Endothelial cell of umbilical vein (primary cell): Measurements from ENCODE around the gene GGT5. TPM values are rescaled to one million over a fixed set of nuclear protein-coding genes. Genes with fewer than 3 reads are reported as not detected.

Experiments
- BruUV-seq: library from RNA; stranded (reverse); fragments of 400-500 nt; replicated peaks from 2 replicates; lab custom pipeline; 2021; lab: Mats Ljungman, UMichigan
- CTCF ChIA-PET: fragments of 300-600, 350-600 bp; sonication (Branson Sonifier 250); formaldehyde crosslinking; loops from one replicate; lab custom pipeline; 2021; ENCODE audit warnings: antibody characterized with exemption, inconsistent platforms; lab: Charles Lee
- POLR2A ChIA-PET: fragments of 300-600, 350-600 bp; sonication (Branson Sonifier 250); formaldehyde crosslinking; loops from one replicate; lab custom pipeline; 2021; ENCODE audit warnings: antibody characterized with exemption, inconsistent platforms; lab: Charles Lee
- DNase-seq: peaks from one replicate; pipeline ENCODE4 v3.0.0-alpha.2; 2011; ENCODE audit warnings: low read depth, low spot score
- FAIRE-seq: peaks from 2 replicates; lab custom pipeline; 2011; peaks lifted over from hg19 to GRCh38; lab: Jason Lieb, UNC
- H2AFZ ChIP-seq: 2 replicates; pipeline ENCODE4 v1.6.0; 2012; ENCODE audit warnings: low read depth, low read length, control low read depth, inconsistent platforms
- H3K27ac ChIP-seq: 2 replicates; pipeline ENCODE4 v1.5.1; 2011; ENCODE audit warnings: low read depth, mild to moderate bottlenecking, control low read depth, low read length, moderate library complexity; ENCODE audit not compliant: insufficient read depth
- H3K27me3 ChIP-seq, 2 experiments: 2 replicates each; pipeline versions ENCODE4 v1.6.0 to v1.6.1; 2011; ENCODE audit warnings: low read length in 2 of 2, mixed read lengths in 1 of 2; ENCODE audit not compliant: control insufficient read depth in 2 of 2, insufficient read depth in 2 of 2
- H3K36me3 ChIP-seq, 2 experiments: 2 replicates in 1 of 2; 3 replicates in 1 of 2; pipeline ENCODE4 v1.5.1; 2011; ENCODE audit warnings: low read length in 2 of 2, mild to moderate bottlenecking in 1 of 2, moderate library complexity in 1 of 2; ENCODE audit not compliant: control insufficient read depth in 2 of 2, insufficient read depth in 2 of 2; ENCODE audit errors: extremely low read depth in 1 of 2
- H3K4me1 ChIP-seq: 3 replicates; pipeline ENCODE4 v1.5.1; 2011; ENCODE audit warnings: mild to moderate bottlenecking, low read length; ENCODE audit not compliant: control insufficient read depth, insufficient read depth; ENCODE audit errors: extremely low read depth
- H3K4me2 ChIP-seq: 2 replicates; pipeline ENCODE4 v1.6.1; 2011; ENCODE audit warnings: low read length, control low read depth, mixed read lengths; ENCODE audit not compliant: insufficient read depth
- H3K4me3 ChIP-seq, 3 experiments: fragments of 200-600 bp in 1 of 3; sonication (generic), shearing (Covaris generic) in 1 of 3; replicated peaks in 1 of 3; 2 replicates each; pipeline ENCODE4 v1.5.1; 2011 to 2016; ENCODE audit warnings: control low read depth in 3 of 3, low read length in 3 of 3, mild to moderate bottlenecking in 2 of 3, inconsistent platforms in 1 of 3, low read depth in 1 of 3, moderate library complexity in 1 of 3; ENCODE audit not compliant: insufficient read depth in 1 of 3
- H3K79me2 ChIP-seq: 2 replicates; pipeline ENCODE4 v1.6.0; 2012; ENCODE audit warnings: low read length, inconsistent platforms; ENCODE audit not compliant: control insufficient read depth, insufficient read depth
- H3K9ac ChIP-seq: replicated peaks from 2 replicates; pipeline ENCODE3; 2011; ENCODE audit warnings: low read length, control low read depth; ENCODE audit not compliant: insufficient read depth; ENCODE audit errors: extremely low read depth
- H3K9me1 ChIP-seq: replicated peaks from 3 replicates; pipeline ENCODE4 v1.6.0; 2011; ENCODE audit warnings: mild to moderate bottlenecking, low read length; ENCODE audit not compliant: control insufficient read depth, insufficient read depth; ENCODE audit errors: extremely low read depth
- H3K9me3 ChIP-seq: replicated peaks from 2 replicates; pipeline ENCODE4 v1.5.1; 2012; ENCODE audit warnings: low read length, inconsistent platforms; ENCODE audit not compliant: control insufficient read depth, insufficient read depth
- H4K20me1 ChIP-seq: replicated peaks from 2 replicates; pipeline ENCODE3; 2011; ENCODE audit warnings: mild to moderate bottlenecking, low read length; ENCODE audit not compliant: control insufficient read depth, insufficient read depth; ENCODE audit errors: extremely low read depth
- EZH2 ChIP-seq: IDR thresholded peaks from 2 replicates; pipeline ENCODE4 v1.6.1; 2012; ENCODE audit warnings: borderline replicate concordance, low read depth, mild to moderate bottlenecking, moderate library complexity, low read length, inconsistent platforms; ENCODE audit not compliant: severe bottlenecking
- FOS ChIP-seq: IDR thresholded peaks from 2 replicates; pipeline ENCODE4 v1.6.1; 2011; ENCODE audit warnings: mild to moderate bottlenecking, low read length, moderate library complexity, borderline replicate concordance; ENCODE audit not compliant: insufficient read depth
- GATA2 ChIP-seq: IDR thresholded peaks from 2 replicates; pipeline ENCODE4 v1.7.0; 2011; ENCODE audit warnings: low read depth, mild to moderate bottlenecking, moderate library complexity, mixed read lengths, low read length; ENCODE audit not compliant: insufficient read length, insufficient read depth
- JUN ChIP-seq: IDR thresholded peaks from 2 replicates; pipeline ENCODE4 v1.6.1; 2011; ENCODE audit warnings: borderline replicate concordance, low read depth; ENCODE audit not compliant: insufficient read length, insufficient read depth
- MYC ChIP-seq: IDR thresholded peaks from one replicate; pipeline ENCODE4 v1.6.1; 2011; ENCODE audit warnings: mild to moderate bottlenecking, low read depth, low read length
- POLR2A ChIP-seq: IDR thresholded peaks from 2 replicates; pipeline ENCODE4 v1.6.1; 2012; ENCODE audit warnings: low read depth, mild to moderate bottlenecking, control low read depth, low read length
- POLR2AphosphoS5 ChIP-seq: IDR thresholded peaks from 2 replicates; pipeline ENCODE4 v1.6.1; 2012; ENCODE audit warnings: low read depth, mild to moderate bottlenecking, control low read depth, low read length, moderate library complexity; ENCODE audit not compliant: insufficient read depth
- dilution Hi-C: fragments of 300-500 bp; cut with MboI; formaldehyde crosslinking; loops from one replicate; pipeline ENCODE4 v1.15.0; 2019; ENCODE audit warnings: low sequenced_read_pairs; ENCODE audit not compliant: extremely low pct_ligation_motif_present
- intact Hi-C: fragments of 100-400 bp; cut with micrococcal nuclease; formaldehyde crosslinking; loops from one replicate; pipeline ENCODE4 v1.10.0; 2022
- polyA plus RNA-seq, 4 experiments: library from polyadenylated mRNA; depleted of rRNA in 3 of 4; stranded (reverse) in 3 of 4; unstranded in 1 of 4; fragments of >200 nt; gene quantifications; 2 replicates each; pipeline versions ENCODE4 v1.2.1 to v1.2.3, GENCODE V29; 2011 to 2012; ENCODE audit warnings: missing spikeins in 1 of 4
- total RNA-seq: library from RNA; stranded (reverse); gene quantifications from 2 replicates; pipeline ENCODE4 v1.2.3, GENCODE V29; 2021
- TF ChIP-seq, protein P1 (sequence below): IDR thresholded peaks from 2 replicates; pipeline ENCODE4 v1.6.1; 2011; ENCODE audit not compliant: insufficient read depth, insufficient read length
- TF ChIP-seq, protein P2 (sequence below), 2 donors: IDR thresholded peaks; 1 replicate in 1 of 2; 2 replicates in 1 of 2; pipeline ENCODE4 v1.5.1; 2011; ENCODE audit warnings: low read length in 2 of 2, mild to moderate bottlenecking in 2 of 2, moderate library complexity in 2 of 2, control low read depth in 1 of 2, inconsistent platforms in 1 of 2, low read depth in 1 of 2; ENCODE audit not compliant: insufficient read depth in 1 of 2; ENCODE audit errors: extremely low read depth in 1 of 2

GGT5 gene
- total and polyA plus RNA-seq, 2 donors (not counting 3 experiments of a cell fraction or from before 2014, with no cell fraction given): 45.9 to 293 TPM

DNA sequence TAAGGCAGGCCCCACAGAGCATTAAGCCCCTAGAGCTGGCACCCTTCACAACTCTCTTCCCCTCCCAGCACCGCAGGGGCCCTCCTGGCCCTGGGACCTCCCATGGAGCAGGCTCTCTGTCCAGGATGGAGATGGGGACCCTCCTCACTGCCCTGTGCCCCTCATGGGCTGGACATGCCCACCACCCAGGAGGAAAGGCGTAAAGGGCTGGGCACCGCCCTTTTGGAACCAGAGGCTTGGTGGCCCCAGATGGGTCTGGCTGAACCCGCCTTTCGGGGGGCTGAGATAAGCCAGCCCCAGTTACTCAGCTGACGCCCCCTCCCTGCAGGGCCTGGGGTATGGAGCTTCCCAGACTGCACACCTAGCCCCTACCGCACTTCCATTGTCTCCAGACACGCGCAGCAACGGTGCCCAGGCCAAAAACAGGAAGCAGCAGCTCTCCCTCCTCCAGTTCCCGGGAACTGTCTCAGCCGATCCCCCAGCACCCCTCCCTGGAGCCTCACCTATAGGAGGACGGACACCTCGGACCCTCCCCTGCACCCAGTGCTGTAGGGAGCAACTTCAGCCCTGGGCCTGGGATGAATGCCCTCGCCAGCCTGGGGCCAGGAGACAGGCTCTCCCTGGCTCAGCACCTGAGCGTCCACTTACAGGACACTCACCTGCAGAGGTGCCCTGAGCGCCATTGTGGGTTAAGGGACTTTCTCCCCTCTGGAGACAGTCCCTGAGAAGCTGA lies 65.2 kb downstream of the GGT5 start:
- Histone ChIP-seq H3K4me1 (no peaks in the 10 kb centered on the region), H3K4me3 (no peak overlapping the region), H3K4me2 (no peak overlapping the region), H4K20me1 (no peaks in the 10 kb centered on the region), H3K36me3 (peaks cover 0 to 5% of the 10 kb centered on the region in 2 experiments), H3K9me3 (no peaks in the 10 kb centered on the region), H3K27ac (no peak overlapping the region), H3K9me1 (no peaks in the 10 kb centered on the region), H2AFZ (no peak overlapping the region), H3K9ac (no peak overlapping the region), H3K27me3 (no peaks in the 10 kb centered on the region), H3K79me2 (no peaks in the 10 kb centered on the region)
- intact Hi-C loops (loop anchor here (5.0 to 10.0 kb wide), 3 partner anchors 222 to 345 kb away; no protein-coding TSS in a partner anchor), dilution Hi-C loops (no loop called here)
- ChIA-PET POLR2A (interaction anchor here (0.7 kb wide), 1 partner anchor 128 kb away, joined by 5 read pairs; no protein-coding TSS in a partner anchor), CTCF (interaction anchor here (0.8 to 2.7 kb wide), 6 partner anchors 9 to 72 kb away, joined by 3 to 15 read pairs (median 4); no protein-coding TSS in a partner anchor)
- FAIRE-seq: no peak
- BruUV-seq: no TSS peak
- no peak for DNase-seq
- TF ChIP-seq, protein P1, sequence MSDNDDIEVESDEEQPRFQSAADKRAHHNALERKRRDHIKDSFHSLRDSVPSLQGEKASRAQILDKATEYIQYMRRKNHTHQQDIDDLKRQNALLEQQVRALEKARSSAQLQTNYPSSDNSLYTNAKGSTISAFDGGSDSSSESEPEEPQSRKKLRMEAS: no peak
- TF ChIP-seq POLR2AphosphoS5: no peak
- TF ChIP-seq JUN: no peak
- TF ChIP-seq POLR2A: no peak
- TF ChIP-seq EZH2: no peak
- TF ChIP-seq, protein P2, sequence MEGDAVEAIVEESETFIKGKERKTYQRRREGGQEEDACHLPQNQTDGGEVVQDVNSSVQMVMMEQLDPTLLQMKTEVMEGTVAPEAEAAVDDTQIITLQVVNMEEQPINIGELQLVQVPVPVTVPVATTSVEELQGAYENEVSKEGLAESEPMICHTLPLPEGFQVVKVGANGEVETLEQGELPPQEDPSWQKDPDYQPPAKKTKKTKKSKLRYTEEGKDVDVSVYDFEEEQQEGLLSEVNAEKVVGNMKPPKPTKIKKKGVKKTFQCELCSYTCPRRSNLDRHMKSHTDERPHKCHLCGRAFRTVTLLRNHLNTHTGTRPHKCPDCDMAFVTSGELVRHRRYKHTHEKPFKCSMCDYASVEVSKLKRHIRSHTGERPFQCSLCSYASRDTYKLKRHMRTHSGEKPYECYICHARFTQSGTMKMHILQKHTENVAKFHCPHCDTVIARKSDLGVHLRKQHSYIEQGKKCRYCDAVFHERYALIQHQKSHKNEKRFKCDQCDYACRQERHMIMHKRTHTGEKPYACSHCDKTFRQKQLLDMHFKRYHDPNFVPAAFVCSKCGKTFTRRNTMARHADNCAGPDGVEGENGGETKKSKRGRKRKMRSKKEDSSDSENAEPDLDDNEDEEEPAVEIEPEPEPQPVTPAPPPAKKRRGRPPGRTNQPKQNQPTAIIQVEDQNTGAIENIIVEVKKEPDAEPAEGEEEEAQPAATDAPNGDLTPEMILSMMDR (IDR thresholded peaks at IDR 0.05; ENCODE audit: extremely low read depth in 1 of 2, insufficient read depth in 1 of 2, low read depth in 1 of 2, low read length in 2 of 2): no peak
- TF ChIP-seq FOS: no peak
- no peak for TF ChIP-seq GATA2
- no peak for TF ChIP-seq MYC
